ENCODE results near the gene ACTN4. TPM values are rescaled to one million over a fixed set of nuclear protein-coding genes. Genes with fewer than 3 reads are reported as not detected.

ACTN4 gene
- total and polyA plus RNA-seq, 2 experiments from 2014 or later: 68.9 to 427 TPM

DNA sequence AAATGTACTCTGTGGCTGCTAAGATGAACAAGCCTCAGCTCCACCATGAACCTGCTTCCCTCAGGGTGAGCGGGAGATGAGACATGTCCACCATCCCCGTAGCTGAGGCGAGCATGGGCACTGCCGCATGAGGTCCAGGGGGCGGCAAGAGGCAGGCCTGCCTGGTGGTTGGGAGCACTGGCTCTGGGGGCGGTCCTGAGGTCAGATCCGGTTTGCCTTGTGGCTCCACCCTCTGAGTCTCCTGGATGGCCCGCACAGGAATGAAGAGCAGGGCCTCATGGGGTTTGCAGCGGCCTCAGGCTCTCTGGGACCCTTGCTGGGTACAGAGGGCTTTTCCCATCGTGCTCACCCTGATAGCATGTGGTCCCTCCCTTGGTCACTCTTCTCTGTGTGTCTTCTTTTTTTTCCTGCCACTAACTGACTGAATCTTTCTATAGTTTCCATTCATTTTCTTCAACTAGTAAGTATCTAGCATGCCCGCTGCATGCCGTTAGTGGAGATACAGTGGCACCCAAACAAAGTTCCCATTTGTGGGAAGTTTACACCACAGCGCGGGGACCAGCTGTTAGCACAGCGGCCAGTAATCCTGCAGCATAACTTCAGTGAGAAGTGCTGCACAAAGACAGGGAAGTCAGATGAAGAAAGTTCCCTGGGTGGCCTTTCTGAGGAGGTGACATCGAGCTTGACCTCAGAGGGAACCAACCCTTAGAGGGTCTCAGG, 59.5 kb downstream of the ACTN4 start (continued):
- TF ChIP-seq, protein P1, sequence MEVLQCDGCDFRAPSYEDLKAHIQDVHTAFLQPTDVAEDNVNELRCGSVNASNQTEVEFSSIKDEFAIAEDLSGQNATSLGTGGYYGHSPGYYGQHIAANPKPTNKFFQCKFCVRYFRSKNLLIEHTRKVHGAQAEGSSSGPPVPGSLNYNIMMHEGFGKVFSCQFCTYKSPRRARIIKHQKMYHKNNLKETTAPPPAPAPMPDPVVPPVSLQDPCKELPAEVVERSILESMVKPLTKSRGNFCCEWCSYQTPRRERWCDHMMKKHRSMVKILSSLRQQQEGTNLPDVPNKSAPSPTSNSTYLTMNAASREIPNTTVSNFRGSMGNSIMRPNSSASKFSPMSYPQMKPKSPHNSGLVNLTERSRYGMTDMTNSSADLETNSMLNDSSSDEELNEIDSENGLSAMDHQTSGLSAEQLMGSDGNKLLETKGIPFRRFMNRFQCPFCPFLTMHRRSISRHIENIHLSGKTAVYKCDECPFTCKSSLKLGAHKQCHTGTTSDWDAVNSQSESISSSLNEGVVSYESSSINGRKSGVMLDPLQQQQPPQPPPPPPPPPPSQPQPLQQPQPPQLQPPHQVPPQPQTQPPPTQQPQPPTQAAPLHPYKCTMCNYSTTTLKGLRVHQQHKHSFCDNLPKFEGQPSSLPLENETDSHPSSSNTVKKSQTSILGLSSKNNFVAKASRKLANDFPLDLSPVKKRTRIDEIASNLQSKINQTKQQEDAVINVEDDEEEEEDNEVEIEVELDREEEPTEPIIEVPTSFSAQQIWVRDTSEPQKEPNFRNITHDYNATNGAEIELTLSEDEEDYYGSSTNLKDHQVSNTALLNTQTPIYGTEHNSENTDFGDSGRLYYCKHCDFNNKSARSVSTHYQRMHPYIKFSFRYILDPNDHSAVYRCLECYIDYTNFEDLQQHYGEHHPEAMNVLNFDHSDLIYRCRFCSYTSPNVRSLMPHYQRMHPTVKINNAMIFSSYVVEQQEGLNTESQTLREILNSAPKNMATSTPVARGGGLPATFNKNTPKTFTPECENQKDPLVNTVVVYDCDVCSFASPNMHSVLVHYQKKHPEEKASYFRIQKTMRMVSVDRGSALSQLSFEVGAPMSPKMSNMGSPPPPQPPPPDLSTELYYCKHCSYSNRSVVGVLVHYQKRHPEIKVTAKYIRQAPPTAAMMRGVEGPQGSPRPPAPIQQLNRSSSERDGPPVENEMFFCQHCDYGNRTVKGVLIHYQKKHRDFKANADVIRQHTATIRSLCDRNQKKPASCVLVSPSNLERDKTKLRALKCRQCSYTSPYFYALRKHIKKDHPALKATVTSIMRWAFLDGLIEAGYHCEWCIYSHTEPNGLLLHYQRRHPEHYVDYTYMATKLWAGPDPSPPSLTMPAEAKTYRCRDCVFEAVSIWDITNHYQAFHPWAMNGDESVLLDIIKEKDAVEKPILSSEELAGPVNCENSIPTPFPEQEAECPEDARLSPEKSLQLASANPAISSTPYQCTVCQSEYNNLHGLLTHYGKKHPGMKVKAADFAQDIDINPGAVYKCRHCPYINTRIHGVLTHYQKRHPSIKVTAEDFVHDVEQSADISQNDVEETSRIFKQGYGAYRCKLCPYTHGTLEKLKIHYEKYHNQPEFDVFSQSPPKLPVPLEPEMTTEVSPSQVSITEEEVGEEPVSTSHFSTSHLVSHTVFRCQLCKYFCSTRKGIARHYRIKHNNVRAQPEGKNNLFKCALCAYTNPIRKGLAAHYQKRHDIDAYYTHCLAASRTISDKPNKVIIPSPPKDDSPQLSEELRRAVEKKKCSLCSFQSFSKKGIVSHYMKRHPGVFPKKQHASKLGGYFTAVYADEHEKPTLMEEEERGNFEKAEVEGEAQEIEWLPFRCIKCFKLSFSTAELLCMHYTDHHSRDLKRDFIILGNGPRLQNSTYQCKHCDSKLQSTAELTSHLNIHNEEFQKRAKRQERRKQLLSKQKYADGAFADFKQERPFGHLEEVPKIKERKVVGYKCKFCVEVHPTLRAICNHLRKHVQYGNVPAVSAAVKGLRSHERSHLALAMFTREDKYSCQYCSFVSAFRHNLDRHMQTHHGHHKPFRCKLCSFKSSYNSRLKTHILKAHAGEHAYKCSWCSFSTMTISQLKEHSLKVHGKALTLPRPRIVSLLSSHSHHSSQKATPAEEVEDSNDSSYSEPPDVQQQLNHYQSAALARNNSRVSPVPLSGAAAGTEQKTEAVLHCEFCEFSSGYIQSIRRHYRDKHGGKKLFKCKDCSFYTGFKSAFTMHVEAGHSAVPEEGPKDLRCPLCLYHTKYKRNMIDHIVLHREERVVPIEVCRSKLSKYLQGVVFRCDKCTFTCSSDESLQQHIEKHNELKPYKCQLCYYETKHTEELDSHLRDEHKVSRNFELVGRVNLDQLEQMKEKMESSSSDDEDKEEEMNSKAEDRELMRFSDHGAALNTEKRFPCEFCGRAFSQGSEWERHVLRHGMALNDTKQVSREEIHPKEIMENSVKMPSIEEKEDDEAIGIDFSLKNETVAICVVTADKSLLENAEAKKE (CRISPR knock-in tag; IDR thresholded peaks at IDR 0.05): no peak
- TF ChIP-seq, protein P2, sequence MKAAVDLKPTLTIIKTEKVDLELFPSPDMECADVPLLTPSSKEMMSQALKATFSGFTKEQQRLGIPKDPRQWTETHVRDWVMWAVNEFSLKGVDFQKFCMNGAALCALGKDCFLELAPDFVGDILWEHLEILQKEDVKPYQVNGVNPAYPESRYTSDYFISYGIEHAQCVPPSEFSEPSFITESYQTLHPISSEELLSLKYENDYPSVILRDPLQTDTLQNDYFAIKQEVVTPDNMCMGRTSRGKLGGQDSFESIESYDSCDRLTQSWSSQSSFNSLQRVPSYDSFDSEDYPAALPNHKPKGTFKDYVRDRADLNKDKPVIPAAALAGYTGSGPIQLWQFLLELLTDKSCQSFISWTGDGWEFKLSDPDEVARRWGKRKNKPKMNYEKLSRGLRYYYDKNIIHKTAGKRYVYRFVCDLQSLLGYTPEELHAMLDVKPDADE (IDR thresholded peaks at IDR 0.05): no peak
- TF ChIP-seq JUNB (IDR thresholded peaks at IDR 0.05; ENCODE audit: unreplicated experiment): no peak
- no peak for TF ChIP-seq ZNF331 (CRISPR knock-in tag; IDR thresholded peaks at IDR 0.05; ENCODE audit: low read depth)
- TF ChIP-seq NANOG (IDR thresholded peaks at IDR 0.05; ENCODE audit: borderline replicate concordance): no peak
- TF ChIP-seq, protein P3, sequence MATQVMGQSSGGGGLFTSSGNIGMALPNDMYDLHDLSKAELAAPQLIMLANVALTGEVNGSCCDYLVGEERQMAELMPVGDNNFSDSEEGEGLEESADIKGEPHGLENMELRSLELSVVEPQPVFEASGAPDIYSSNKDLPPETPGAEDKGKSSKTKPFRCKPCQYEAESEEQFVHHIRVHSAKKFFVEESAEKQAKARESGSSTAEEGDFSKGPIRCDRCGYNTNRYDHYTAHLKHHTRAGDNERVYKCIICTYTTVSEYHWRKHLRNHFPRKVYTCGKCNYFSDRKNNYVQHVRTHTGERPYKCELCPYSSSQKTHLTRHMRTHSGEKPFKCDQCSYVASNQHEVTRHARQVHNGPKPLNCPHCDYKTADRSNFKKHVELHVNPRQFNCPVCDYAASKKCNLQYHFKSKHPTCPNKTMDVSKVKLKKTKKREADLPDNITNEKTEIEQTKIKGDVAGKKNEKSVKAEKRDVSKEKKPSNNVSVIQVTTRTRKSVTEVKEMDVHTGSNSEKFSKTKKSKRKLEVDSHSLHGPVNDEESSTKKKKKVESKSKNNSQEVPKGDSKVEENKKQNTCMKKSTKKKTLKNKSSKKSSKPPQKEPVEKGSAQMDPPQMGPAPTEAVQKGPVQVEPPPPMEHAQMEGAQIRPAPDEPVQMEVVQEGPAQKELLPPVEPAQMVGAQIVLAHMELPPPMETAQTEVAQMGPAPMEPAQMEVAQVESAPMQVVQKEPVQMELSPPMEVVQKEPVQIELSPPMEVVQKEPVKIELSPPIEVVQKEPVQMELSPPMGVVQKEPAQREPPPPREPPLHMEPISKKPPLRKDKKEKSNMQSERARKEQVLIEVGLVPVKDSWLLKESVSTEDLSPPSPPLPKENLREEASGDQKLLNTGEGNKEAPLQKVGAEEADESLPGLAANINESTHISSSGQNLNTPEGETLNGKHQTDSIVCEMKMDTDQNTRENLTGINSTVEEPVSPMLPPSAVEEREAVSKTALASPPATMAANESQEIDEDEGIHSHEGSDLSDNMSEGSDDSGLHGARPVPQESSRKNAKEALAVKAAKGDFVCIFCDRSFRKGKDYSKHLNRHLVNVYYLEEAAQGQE (IDR thresholded peaks at IDR 0.05; ENCODE audit: unreplicated experiment): no peak
- no peak for TF ChIP-seq EZH2 (IDR thresholded peaks at IDR 0.05; ENCODE audit: low read depth, unreplicated experiment)
- TF ChIP-seq EZH2phosphoT487 (IDR thresholded peaks at IDR 0.05; ENCODE audit: unreplicated experiment): no peak
- TF ChIP-seq, protein P4, sequence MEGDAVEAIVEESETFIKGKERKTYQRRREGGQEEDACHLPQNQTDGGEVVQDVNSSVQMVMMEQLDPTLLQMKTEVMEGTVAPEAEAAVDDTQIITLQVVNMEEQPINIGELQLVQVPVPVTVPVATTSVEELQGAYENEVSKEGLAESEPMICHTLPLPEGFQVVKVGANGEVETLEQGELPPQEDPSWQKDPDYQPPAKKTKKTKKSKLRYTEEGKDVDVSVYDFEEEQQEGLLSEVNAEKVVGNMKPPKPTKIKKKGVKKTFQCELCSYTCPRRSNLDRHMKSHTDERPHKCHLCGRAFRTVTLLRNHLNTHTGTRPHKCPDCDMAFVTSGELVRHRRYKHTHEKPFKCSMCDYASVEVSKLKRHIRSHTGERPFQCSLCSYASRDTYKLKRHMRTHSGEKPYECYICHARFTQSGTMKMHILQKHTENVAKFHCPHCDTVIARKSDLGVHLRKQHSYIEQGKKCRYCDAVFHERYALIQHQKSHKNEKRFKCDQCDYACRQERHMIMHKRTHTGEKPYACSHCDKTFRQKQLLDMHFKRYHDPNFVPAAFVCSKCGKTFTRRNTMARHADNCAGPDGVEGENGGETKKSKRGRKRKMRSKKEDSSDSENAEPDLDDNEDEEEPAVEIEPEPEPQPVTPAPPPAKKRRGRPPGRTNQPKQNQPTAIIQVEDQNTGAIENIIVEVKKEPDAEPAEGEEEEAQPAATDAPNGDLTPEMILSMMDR (conservative IDR thresholded peaks at IDR 0.05; ENCODE audit: low read depth in 2 of 2): no peak
- no peak for TF ChIP-seq ZNF114 (CRISPR knock-in tag; IDR thresholded peaks at IDR 0.05)

Measured in GM23338 (cell line).